Muscle of leg (tissue), 11 donors: ENCODE measurements around the gene BCAS1. TPM values are rescaled to one million over a fixed set of nuclear protein-coding genes. Genes with fewer than 3 reads are reported as not detected.
"Not testable (repeated sequence)": the region's sequence is repeated elsewhere in the genome, so short reads cannot be mapped to it uniquely, and the experiment has no call there.

ENCODE experiments used
- DNase-seq: peaks from one replicate; pipeline ENCODE4 v3.0.0; 2013
- H3K27ac ChIP-seq: one replicate; pipeline ENCODE4 v1.5.1; 2013; ENCODE audit warnings: mild to moderate bottlenecking, low read length, control low read depth
- H3K27me3 ChIP-seq: one replicate; pipeline ENCODE4 v1.6.1; 2013; ENCODE audit warnings: low read length; ENCODE audit not compliant: control insufficient read depth, insufficient read depth
- H3K36me3 ChIP-seq: one replicate; pipeline ENCODE4 v1.6.1; 2013; ENCODE audit warnings: low read length; ENCODE audit not compliant: control insufficient read depth, insufficient read depth
- H3K4me1 ChIP-seq: one replicate; pipeline ENCODE4 v1.6.1; 2013; ENCODE audit warnings: low read length; ENCODE audit not compliant: control insufficient read depth, insufficient read depth
- H3K4me3 ChIP-seq: one replicate; pipeline ENCODE4 v1.5.1; 2013; ENCODE audit warnings: low read length, control low read depth
- H3K9me3 ChIP-seq: replicated peaks from 2 replicates; pipeline ENCODE4 v1.6.1; 2013; ENCODE audit warnings: low read depth, low read length; ENCODE audit not compliant: control insufficient read depth
- WGBS: methylation state at CpG from one replicate; pipeline ENCODE4 v1.1.5; 2013; ENCODE audit warnings: missing lambda C conversion rate; ENCODE audit not compliant: insufficient coverage; 5-methylcytosine and 5-hydroxymethylcytosine counted together
- polyA plus RNA-seq, 8 donors: library from polyadenylated mRNA; unstranded; fragments of 120-200 nt; gene quantifications; one replicate each; pipeline versions ENCODE4 v1.2.1 to v1.2.3, GENCODE V29; 2013; ENCODE audit warnings: inconsistent platforms in 1 of 8, low replicate concordance in 1 of 8; ENCODE audit not compliant: insufficient read length in 8 of 8, insufficient read depth in 1 of 8
- total RNA-seq: library from RNA; stranded (reverse); fragments of 120-200 nt; gene quantifications from one replicate; pipeline ENCODE4 v1.2.4, GENCODE V29; 2013

BCAS1 gene
- total and polyA plus RNA-seq, 9 donors: 2.6 to 11.4 (median 5.4) TPM

- Histone ChIP-seq H3K36me3 (no peaks in the 10 kb centered on the region), H3K27ac (no peak overlapping the region), H3K9me3 (no peaks in the 10 kb centered on the region), H3K4me3 (no peak overlapping the region), H3K4me1 (peaks cover 9% of the 10 kb centered on the region), H3K27me3 (peaks cover 2% of the 10 kb centered on the region)
- WGBS: no CpG with 5 or more reads among the region's 4 CpGs
- DNase-seq: no peak
Measured at GRCh38 chr20:53981752-53982437, 88.5 kb downstream of the BCAS1 start.

GRCh38 chr20:53981130-53981529 lies 89.3 kb downstream of the BCAS1 start:
- H3K9me3 ChIP-seq: no peaks in the 10 kb centered on the region
- H3K36me3 ChIP-seq: no peaks in the 10 kb centered on the region
- peaks cover 9% of the 10 kb centered on the region for H3K4me1 ChIP-seq
- peaks cover 2% of the 10 kb centered on the region for H3K27me3 ChIP-seq
- no peak for DNase-seq
- H3K4me3 ChIP-seq: no peak overlapping the region
- 100% methylated on average over 1 of the region's 5 CpGs for WGBS
- no peak overlapping the region for H3K27ac ChIP-seq

DNA sequence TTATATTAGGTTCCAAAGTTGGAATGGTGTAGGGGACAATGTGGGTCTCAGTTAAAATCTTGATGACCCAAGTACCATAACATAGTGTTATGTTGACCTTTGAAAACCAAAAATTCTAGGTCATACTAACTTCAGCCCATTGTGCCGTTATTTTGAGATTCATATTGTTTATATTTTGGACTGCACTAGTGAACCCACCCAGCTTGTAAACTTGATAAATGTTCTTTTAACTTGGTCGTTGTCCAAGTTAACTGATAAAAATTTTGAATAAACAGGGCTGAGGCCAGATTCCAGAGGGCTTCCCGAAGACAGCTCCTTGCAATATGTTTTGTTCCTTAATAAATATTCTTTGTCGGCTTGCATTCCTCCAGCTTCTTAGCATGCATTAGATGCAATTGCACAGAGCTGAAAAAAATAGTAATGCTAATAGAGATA lies 90.3 kb downstream of the BCAS1 start:
- Histone ChIP-seq H3K36me3 (no peaks in the 10 kb centered on the region), H3K9me3 (no peaks in the 10 kb centered on the region), H3K4me1 (peaks cover 6% of the 10 kb centered on the region), H3K27ac (no peak overlapping the region), H3K4me3 (no peak overlapping the region), H3K27me3 (peaks cover 2% of the 10 kb centered on the region)
- DNase-seq: peak; percentile 28
- 100% methylated on average over 1 of the region's 4 CpGs for WGBS

DNA sequence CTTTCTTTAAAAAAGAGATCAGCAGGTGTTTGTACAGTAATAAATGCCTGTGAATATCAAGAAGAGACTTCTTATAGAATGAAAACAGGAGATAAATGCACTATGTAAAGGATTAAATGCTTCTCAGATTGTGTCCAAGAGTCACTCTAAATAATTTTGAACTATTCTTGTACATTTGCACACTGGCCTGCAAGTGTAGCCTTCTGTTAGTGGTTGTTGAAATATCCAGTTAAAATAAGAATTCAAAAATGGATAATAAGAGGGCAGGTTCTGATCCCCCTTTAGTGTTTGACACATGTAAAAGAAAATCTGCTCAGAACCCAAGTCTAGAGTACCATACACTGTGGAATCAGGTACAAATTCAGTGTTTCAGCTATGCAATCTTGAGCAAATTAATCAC lies 91.9 kb downstream of the BCAS1 start:
- Histone ChIP-seq H3K4me1 (no peaks in the 10 kb centered on the region), H3K27me3 (peaks cover 2% of the 10 kb centered on the region), H3K4me3 (no peak overlapping the region), H3K36me3 (no peaks in the 10 kb centered on the region), H3K9me3 (no peaks in the 10 kb centered on the region), H3K27ac (no peak overlapping the region)
- no peak for DNase-seq

GRCh38 chr20:53977391-53977790 lies 93.0 kb downstream of the BCAS1 start:
- Histone ChIP-seq H3K9me3 (no peaks in the 10 kb centered on the region), H3K4me1 (no peaks in the 10 kb centered on the region), H3K27ac (no peak overlapping the region), H3K4me3 (no peak overlapping the region), H3K36me3 (no peaks in the 10 kb centered on the region), H3K27me3 (peaks cover 2% of the 10 kb centered on the region)
- DNase-seq: no peak
- no CpG with 5 or more reads among the region's 1 CpG for WGBS

- Histone ChIP-seq H3K27ac (no peak overlapping the region), H3K27me3 (peaks cover 2% of the 10 kb centered on the region), H3K9me3 (no peaks in the 10 kb centered on the region), H3K36me3 (no peaks in the 10 kb centered on the region), H3K4me1 (no peaks in the 10 kb centered on the region), H3K4me3 (no peak overlapping the region)
- 71% methylated on average over 1 of the region's 5 CpGs for WGBS
- no peak for DNase-seq
Measured at GRCh38 chr20:53975761-53976160, 94.6 kb downstream of the BCAS1 start.

- no peak overlapping the region for H3K27ac ChIP-seq
- no peaks in the 10 kb centered on the region for H3K9me3 ChIP-seq
- peaks cover 2% of the 10 kb centered on the region for H3K27me3 ChIP-seq
- H3K36me3 ChIP-seq: no peaks in the 10 kb centered on the region
- H3K4me1 ChIP-seq: no peaks in the 10 kb centered on the region
- no peak overlapping the region for H3K4me3 ChIP-seq
- 85% methylated on average over 6 of the region's 19 CpGs for WGBS
- DNase-seq: no peak
Measured at GRCh38 chr20:53974785-53975555, 95.4 kb downstream of the BCAS1 start.

DNA sequence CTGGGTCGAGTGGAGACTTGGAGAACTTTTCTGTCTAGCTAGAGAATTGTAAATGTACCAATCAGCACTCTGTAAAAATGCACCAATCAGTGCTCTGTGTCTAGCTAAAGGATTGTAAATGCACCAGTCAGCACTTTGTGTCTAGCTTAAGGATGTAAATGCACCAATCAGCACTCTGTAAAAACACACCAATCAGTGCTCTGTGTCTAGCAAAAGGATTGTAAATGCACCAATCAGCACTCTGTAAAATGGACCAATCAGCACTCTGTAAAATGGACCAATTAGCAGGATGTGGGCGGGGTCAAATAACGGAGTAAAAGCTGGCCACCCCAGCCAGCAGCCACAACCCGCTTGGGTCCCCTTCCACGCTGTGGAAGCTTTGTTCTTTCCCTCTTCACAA lies 96.5 kb downstream of the BCAS1 start:
- DNase-seq: not testable (repeated sequence)

DNA sequence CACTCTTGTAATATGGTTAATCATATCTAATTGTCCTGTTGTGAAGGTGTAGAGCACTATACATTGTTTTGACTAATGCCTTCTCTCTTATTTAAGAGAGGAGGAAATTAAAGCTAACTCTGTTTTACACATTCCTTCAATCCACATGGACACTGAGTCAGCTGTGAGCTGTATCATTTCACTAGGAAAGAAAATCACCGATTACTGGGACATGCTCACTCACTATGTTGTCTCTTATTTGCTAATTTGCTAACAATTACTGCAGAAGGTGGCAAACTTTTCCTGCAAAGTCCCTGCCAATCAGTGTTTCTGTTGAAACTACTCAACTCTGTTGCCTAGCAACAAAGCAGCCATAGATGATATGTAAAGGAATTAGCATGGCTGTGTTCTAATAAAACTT lies 98.2 kb downstream of the BCAS1 start:
- WGBS: no CpG with 5 or more reads among the region's 1 CpG
- no peak overlapping the region for H3K27ac ChIP-seq
- H3K9me3 ChIP-seq: no peaks in the 10 kb centered on the region
- H3K27me3 ChIP-seq: no peaks in the 10 kb centered on the region
- no peak for DNase-seq
- H3K4me3 ChIP-seq: no peak overlapping the region
- no peaks in the 10 kb centered on the region for H3K4me1 ChIP-seq
- no peaks in the 10 kb centered on the region for H3K36me3 ChIP-seq

More for the DNA sequence above, 96.5 kb downstream of the BCAS1 start:
- H3K27ac ChIP-seq, H3K4me3 ChIP-seq, H3K27me3 ChIP-seq, H3K36me3 ChIP-seq, H3K9me3 ChIP-seq, H3K4me1 ChIP-seq: not testable (repeated sequence)
- WGBS: 94% methylated on average over 3 of the region's 5 CpGs

- Histone ChIP-seq H3K4me1 (no peaks in the 10 kb centered on the region), H3K4me3 (no peak overlapping the region), H3K27ac (no peak overlapping the region), H3K9me3 (no peaks in the 10 kb centered on the region), H3K27me3 (no peaks in the 10 kb centered on the region), H3K36me3 (no peaks in the 10 kb centered on the region)
- 63% methylated on average over 1 of the region's 3 CpGs for WGBS
- no peak for DNase-seq
Measured at GRCh38 chr20:53971096-53971683, 99.2 kb downstream of the BCAS1 start.
